Nucleus accumbens (tissue), 56 donors: ENCODE measurements around the gene SPATA31A5.
"Not testable (repeated sequence)": the region's sequence is repeated elsewhere in the genome, so short reads cannot be mapped to it uniquely, and the experiment has no call there.

ENCODE experiments used
- DNase-seq, 56 donors: peaks; one replicate each; lab custom pipeline; 2025; lab: John Stamatoyannopoulos, UW

SPATA31A5 gene

DNA sequence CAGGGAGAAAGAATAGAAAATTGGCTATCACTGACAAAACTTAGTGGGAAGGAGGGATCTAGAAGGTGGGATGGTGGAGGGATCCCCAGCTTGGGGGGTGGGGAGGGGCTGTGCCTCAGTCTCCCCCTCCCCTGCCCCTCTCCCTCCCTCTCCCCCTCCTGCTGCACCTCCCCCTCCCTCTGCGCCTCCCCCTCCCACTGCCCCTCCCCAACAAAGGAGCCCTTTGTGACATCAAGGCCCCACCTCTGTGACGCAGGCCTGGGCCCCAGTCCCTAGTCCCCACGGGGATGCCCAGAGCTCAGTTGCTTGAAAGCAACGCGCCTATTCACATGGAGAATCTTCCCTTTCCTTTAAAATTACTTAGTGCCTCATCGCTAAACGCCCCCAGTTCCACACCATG lies at the start of gene SPATA31A5:
SPATA31A5 (plus strand) TSS at position 301 of the 400 bp plus-strand sequence; CDS start at position 330, 29 bp downstream.
- not testable (repeated sequence) for DNase-seq

DNA sequence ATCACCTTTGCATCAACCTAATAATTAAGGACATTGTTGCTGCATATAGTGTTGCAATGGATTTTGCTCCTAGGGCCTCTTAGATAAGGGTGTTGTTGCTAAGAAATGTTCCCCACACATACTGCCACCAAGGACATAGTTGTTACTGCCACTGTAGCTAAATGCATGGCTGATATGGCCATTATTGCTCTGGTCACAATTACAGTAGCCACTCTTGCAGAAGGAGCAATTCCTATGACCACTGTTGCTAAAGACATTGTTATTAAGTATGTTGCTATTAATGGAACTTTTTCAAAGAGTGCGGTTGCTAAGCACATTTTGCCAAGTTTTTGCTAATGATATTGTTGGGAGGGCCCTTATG lies 48.8 kb downstream of the SPATA31A5 start:
- DNase-seq: not testable (repeated sequence)

- not testable (repeated sequence) for DNase-seq
Measured at GRCh38 chr9:60966382-60966781, 52.2 kb downstream of the SPATA31A5 start.
